HFFc6 (cell line): ENCODE measurements around the gene SORCS2. TPM values are rescaled to one million over a fixed set of nuclear protein-coding genes. Genes with fewer than 3 reads are reported as not detected.

Experiments
- DNase-seq: peaks from one replicate; pipeline ENCODE4 v3.0.0-alpha.2; 2018
- H3K27ac Mint-ChIP-seq: 2 replicates; pipeline ENCODE4 v1.8.0; 2020; ENCODE audit warnings: mild to moderate bottlenecking, mixed read lengths
- H3K27me3 Mint-ChIP-seq: 2 replicates; pipeline ENCODE4 v1.8.0; 2021; ENCODE audit warnings: mild to moderate bottlenecking, moderate library complexity, mixed read lengths; ENCODE audit not compliant: insufficient read depth
- H3K36me3 Mint-ChIP-seq: 2 replicates; pipeline ENCODE4 v1.8.0; 2021; ENCODE audit warnings: low read depth, mixed read lengths
- H3K4me1 Mint-ChIP-seq: 2 replicates; pipeline ENCODE4 v1.8.0; 2020; ENCODE audit warnings: low read depth, mixed read lengths
- H3K4me3 Mint-ChIP-seq: 2 replicates; pipeline ENCODE4 v1.8.0; 2020; ENCODE audit warnings: mild to moderate bottlenecking, moderate library complexity, mixed read lengths
- H3K9me3 Mint-ChIP-seq: 2 replicates; pipeline ENCODE4 v1.8.0; 2020; ENCODE audit warnings: mild to moderate bottlenecking, mixed read lengths
- CTCF ChIP-seq: fragments of 200-600 bp; sonication (generic); IDR thresholded peaks from 2 replicates; pipeline ENCODE4 v1.5.0; 2021; ENCODE audit warnings: antibody characterized with exemption, mild to moderate bottlenecking
- total RNA-seq, 6 experiments: library from RNA; stranded (reverse); fragmentation: NEBNext Ultra II Directional; extraction: Animal tissue kit (Norgen Biotek cat#: 25700); gene quantifications; 2 replicates in 1 of 6; 3 replicates in 5 of 6; pipeline ENCODE4 v1.2.3, GENCODE V29; 2021

Gene SORCS2
- total RNA-seq, 6 experiments from 2014 or later = 0.05 to 0.15 (median 0.12) TPM; not detected in 3

GRCh38 chr4:7645956-7646355, 453.6 kb downstream of the SORCS2 start:
- no peak for TF ChIP-seq CTCF
- no peak overlapping the region for H3K27ac Mint-ChIP-seq

GRCh38 chr4:7646384-7647061, 454.2 kb downstream of the SORCS2 start:
- H3K36me3 Mint-ChIP-seq = peaks cover 18% of the 10 kb centered on the region
- no peak for DNase-seq
- no peak for TF ChIP-seq CTCF
- peaks cover 54% of the 10 kb centered on the region for H3K4me1 Mint-ChIP-seq
- peaks cover 26% of the 10 kb centered on the region for H3K9me3 Mint-ChIP-seq
- H3K4me3 Mint-ChIP-seq = no peak overlapping the region
- H3K27me3 Mint-ChIP-seq = peaks cover 9% of the 10 kb centered on the region
- no peak overlapping the region for H3K27ac Mint-ChIP-seq

More at GRCh38 chr4:7645956-7646355, 453.6 kb downstream of the SORCS2 start:
- DNase-seq = no peak
- H3K4me3 Mint-ChIP-seq = no peak overlapping the region
- H3K27me3 Mint-ChIP-seq = peaks cover 11% of the 10 kb centered on the region
- peaks cover 26% of the 10 kb centered on the region for H3K9me3 Mint-ChIP-seq
- H3K4me1 Mint-ChIP-seq = peaks cover 48% of the 10 kb centered on the region
- peaks cover 18% of the 10 kb centered on the region for H3K36me3 Mint-ChIP-seq

- no peak for TF ChIP-seq CTCF
- no peak for DNase-seq
- H3K9me3 Mint-ChIP-seq = peaks cover 26% of the 10 kb centered on the region
- H3K27me3 Mint-ChIP-seq = peaks cover 9% of the 10 kb centered on the region
- peak overlapping the region; percentile 26 for H3K27ac Mint-ChIP-seq
- peaks cover 18% of the 10 kb centered on the region for H3K36me3 Mint-ChIP-seq
- H3K4me1 Mint-ChIP-seq = peaks cover 60% of the 10 kb centered on the region
- no peak overlapping the region for H3K4me3 Mint-ChIP-seq
Observed at GRCh38 chr4:7647186-7647585, 454.8 kb downstream of the SORCS2 start.

- Mint-ChIP-seq H3K27ac (peak overlapping the region; percentile 95), H3K4me3 (peak overlapping the region; percentile 45), H3K36me3 (peaks cover 18% of the 10 kb centered on the region), H3K27me3 (peaks cover 4% of the 10 kb centered on the region), H3K9me3 (peaks cover 26% of the 10 kb centered on the region), H3K4me1 (peaks cover 60% of the 10 kb centered on the region)
- DNase-seq = peak; percentile 70
- no peak for TF ChIP-seq CTCF
Observed at GRCh38 chr4:7647600-7648543, 455.5 kb downstream of the SORCS2 start.

GRCh38 chr4:7648544-7649395, 456.4 kb downstream of the SORCS2 start:
- peaks cover 60% of the 10 kb centered on the region for H3K4me1 Mint-ChIP-seq
- H3K9me3 Mint-ChIP-seq = peaks cover 26% of the 10 kb centered on the region
- TF ChIP-seq CTCF = peak; percentile 17; the same call in 1 of the 2 replicates
- no peak for DNase-seq
- H3K4me3 Mint-ChIP-seq = peak overlapping the region; percentile 45
- peak overlapping the region; percentile 95 for H3K27ac Mint-ChIP-seq
- peaks cover 18% of the 10 kb centered on the region for H3K36me3 Mint-ChIP-seq
- H3K27me3 Mint-ChIP-seq = peaks cover 3% of the 10 kb centered on the region
